HEK293 (cell line): Measurements from ENCODE around the gene NOL4L.

ENCODE experiments used
- CTCF ChIA-PET: fragments of 350-600 bp; formaldehyde crosslinking; extraction: SDS; loops from one replicate; lab custom pipeline; 2021; ENCODE audit warnings: antibody characterized with exemption; lab: Yijun Ruan, JAX
- POLR2A ChIA-PET: fragments of 300-600 bp; formaldehyde crosslinking; extraction: SDS; loops from one replicate; lab custom pipeline; 2020; ENCODE audit warnings: antibody characterized with exemption, inconsistent platforms; lab: Yijun Ruan, JAX
- H3K27ac ChIP-seq: fragments of 200-500 bp; sonication (Bioruptor generic); 2 replicates; pipeline ENCODE4 v1.5.1; 2014; ENCODE audit warnings: low read depth, low read length, control low read depth, inconsistent platforms; ENCODE audit errors: extremely low read depth
- H3K36me3 ChIP-seq, 2 experiments: fragments of 200-500 bp in 1 of 2; sonication (Bioruptor generic) in 1 of 2; 1 replicate in 1 of 2; 2 replicates in 1 of 2; pipeline ENCODE4 v1.5.1; 2014 to 2017; ENCODE audit warnings: inconsistent platforms in 2 of 2, low read length in 2 of 2; ENCODE audit not compliant: control insufficient read depth in 2 of 2, insufficient read depth in 1 of 2
- H3K4me1 ChIP-seq: fragments of 200-500 bp; sonication (Bioruptor generic); 2 replicates; pipeline ENCODE4 v1.5.1; 2014; ENCODE audit warnings: mild to moderate bottlenecking, low read length, inconsistent platforms; ENCODE audit not compliant: control insufficient read depth, insufficient read depth
- H3K4me3 ChIP-seq: 2 replicates; pipeline ENCODE4 v1.5.1; 2011; ENCODE audit warnings: low read depth, mild to moderate bottlenecking, control low read depth, low read length, moderate library complexity
- H3K9me3 ChIP-seq: fragments of 200-500 bp; sonication (Bioruptor generic); 2 replicates; pipeline ENCODE4 v1.5.1; 2014; ENCODE audit warnings: low read depth, low read length, inconsistent platforms; ENCODE audit not compliant: control insufficient read depth, insufficient read depth
- ZBTB11 ChIP-seq: fragments of 450-650 bp; formaldehyde crosslinking; conservative IDR thresholded peaks from 2 replicates; pipeline ENCODE4 v1.5.1; 2016; ENCODE audit warnings: low read depth, missing biosample characterization, missing genetic modification characterization
- ZEB2 ChIP-seq: fragments of 450-650 bp; formaldehyde crosslinking; IDR thresholded peaks from 2 replicates; pipeline ENCODE4 v1.5.1; 2016; ENCODE audit warnings: missing biosample characterization, missing genetic modification characterization
- ZNF169 ChIP-seq: fragments of 450-650 bp; formaldehyde crosslinking; IDR thresholded peaks from 2 replicates; pipeline ENCODE4 v1.5.1; 2016; ENCODE audit warnings: missing biosample characterization, missing genetic modification characterization
- ZNF341 ChIP-seq: fragments of 450-650 bp; formaldehyde crosslinking; IDR thresholded peaks from 2 replicates; pipeline ENCODE4; 2016; ENCODE audit warnings: low read depth, missing biosample characterization, missing genetic modification characterization
- ZNF354C ChIP-seq: fragments of 450-650 bp; formaldehyde crosslinking; IDR thresholded peaks from 2 replicates; pipeline ENCODE4 v1.5.1; 2016; ENCODE audit warnings: missing biosample characterization, missing genetic modification characterization, low read depth, borderline replicate concordance
- ZNF529 ChIP-seq: fragments of 450-650 bp; formaldehyde crosslinking; IDR thresholded peaks from 2 replicates; pipeline ENCODE4 v1.5.1; 2017; ENCODE audit warnings: missing genetic modification characterization, missing biosample characterization; ENCODE audit not compliant: insufficient replicate concordance
- ZNF629 ChIP-seq: fragments of 450-650 bp; formaldehyde crosslinking; IDR thresholded peaks from 2 replicates; pipeline ENCODE4 v1.5.1; 2017; ENCODE audit warnings: missing biosample characterization, missing genetic modification characterization
- ZNF654 ChIP-seq: fragments of 450-650 bp; formaldehyde crosslinking; IDR thresholded peaks from 2 replicates; pipeline ENCODE4 v1.5.1; 2016; ENCODE audit warnings: low read depth, missing biosample characterization, missing genetic modification characterization
- ZNF776 ChIP-seq: fragments of 450-650 bp; formaldehyde crosslinking; IDR thresholded peaks from 2 replicates; pipeline ENCODE4 v1.5.0; 2017; ENCODE audit warnings: missing biosample characterization, missing genetic modification characterization, borderline replicate concordance
- TF ChIP-seq, protein P1 (sequence below): fragments of 450-650 bp; formaldehyde crosslinking; IDR thresholded peaks from 2 replicates; pipeline ENCODE4 v1.5.1; 2016; ENCODE audit warnings: missing biosample characterization, missing genetic modification characterization
- TF ChIP-seq, protein P2 (sequence below): fragments of 450-650 bp; formaldehyde crosslinking; IDR thresholded peaks from 2 replicates; pipeline ENCODE4 v1.5.1; 2016; ENCODE audit warnings: missing biosample characterization, missing genetic modification characterization

NOL4L gene

DNA sequence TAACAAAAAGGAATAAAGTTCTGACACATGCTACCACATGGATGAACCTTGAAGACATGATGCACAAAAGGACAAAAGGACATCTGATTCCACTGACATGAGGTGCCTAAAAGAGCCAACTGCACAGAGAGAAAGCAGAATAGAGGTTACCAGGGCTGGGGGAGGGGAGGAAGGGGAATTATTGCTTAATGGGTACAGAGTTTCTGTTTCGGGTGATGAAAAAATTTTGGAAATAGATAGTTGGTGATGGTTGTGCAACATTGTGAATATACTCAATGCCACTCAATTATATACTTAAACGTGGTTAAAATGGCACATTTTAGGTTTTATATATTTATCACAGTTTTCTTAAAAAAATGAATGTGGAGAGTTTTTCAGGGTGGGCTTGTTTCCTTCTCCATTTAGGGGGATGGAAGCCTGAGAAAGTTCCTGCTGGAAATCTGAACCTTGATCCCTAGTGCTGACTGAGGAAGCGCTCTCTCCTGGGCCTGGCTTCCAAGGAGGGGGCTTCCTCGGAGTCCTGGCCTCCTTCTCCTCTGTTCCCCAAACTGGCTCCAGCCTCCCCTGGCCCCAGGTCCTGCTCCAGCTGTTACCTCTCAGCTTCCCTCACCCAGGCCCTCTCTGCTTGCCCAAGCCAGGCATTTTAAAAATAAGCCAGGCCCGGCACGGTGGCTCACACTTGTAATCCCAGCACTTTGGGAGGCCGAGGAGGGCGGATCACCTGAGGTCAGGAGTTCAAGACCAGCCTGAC lies 79.2 kb downstream of the NOL4L start (continued):
- TF ChIP-seq ZNF169 (tag by site-specific recombination) (no peak), ZNF776 (tag by site-specific recombination) (no peak), ZNF354C (no peak)

DNA sequence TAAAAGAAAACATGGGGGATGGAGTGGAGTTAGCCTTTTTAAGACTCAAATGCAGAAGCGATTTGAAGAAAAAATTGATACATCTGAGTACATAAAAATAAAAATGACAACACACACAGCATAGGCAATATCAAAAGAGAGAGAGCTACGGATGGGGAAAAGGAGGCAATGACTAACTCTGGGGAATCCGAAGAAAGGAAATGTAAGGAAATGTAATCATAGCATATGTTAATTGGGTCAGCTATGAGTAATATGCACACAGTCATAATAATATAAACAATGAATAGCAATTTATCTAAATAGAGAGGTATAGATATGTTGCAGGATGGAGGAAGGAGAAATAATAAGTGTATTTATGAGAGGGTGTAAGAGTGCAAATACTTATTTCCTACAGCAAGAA lies 83.4 kb downstream of the NOL4L start:
- CTCF ChIA-PET = no interaction called here

GRCh38 chr20:32497589-32498224 lies 87.4 kb downstream of the NOL4L start:
- CTCF ChIA-PET = interaction anchor here (0.5 to 0.9 kb wide), 3 partner anchors 26 to 156 kb away, joined by 3 to 5 read pairs (median 4); no protein-coding TSS in a partner anchor

More for the DNA sequence above, 83.4 kb downstream of the NOL4L start:
- no peaks in the 10 kb centered on the region for H3K4me1 ChIP-seq
- no peak overlapping the region for H3K27ac ChIP-seq
- H3K36me3 ChIP-seq = no peaks in the 10 kb centered on the region
- TF ChIP-seq ZNF654 (no peak), ZBTB11 (tag by site-specific recombination) (no peak)
- no peak overlapping the region for H3K4me3 ChIP-seq
- no peaks in the 10 kb centered on the region for H3K9me3 ChIP-seq
- POLR2A ChIA-PET = no interaction called here

More at GRCh38 chr20:32497589-32498224, 87.4 kb downstream of the NOL4L start:
- TF ChIP-seq, protein P1, sequence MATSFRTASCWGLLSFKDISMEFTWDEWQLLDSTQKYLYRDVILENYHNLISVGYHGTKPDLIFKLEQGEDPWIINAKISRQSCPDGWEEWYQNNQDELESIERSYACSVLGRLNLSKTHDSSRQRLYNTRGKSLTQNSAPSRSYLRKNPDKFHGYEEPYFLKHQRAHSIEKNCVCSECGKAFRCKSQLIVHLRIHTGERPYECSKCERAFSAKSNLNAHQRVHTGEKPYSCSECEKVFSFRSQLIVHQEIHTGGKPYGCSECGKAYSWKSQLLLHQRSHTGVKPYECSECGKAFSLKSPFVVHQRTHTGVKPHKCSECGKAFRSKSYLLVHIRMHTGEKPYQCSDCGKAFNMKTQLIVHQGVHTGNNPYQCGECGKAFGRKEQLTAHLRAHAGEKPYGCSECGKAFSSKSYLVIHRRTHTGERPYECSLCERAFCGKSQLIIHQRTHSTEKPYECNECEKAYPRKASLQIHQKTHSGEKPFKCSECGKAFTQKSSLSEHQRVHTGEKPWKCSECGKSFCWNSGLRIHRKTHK = no peak
- TF ChIP-seq ZNF529 (no peak), ZEB2 (tag by site-specific recombination) (no peak), ZNF341 (no peak), ZNF629 (tag by site-specific recombination) (no peak)
- TF ChIP-seq, protein P2, sequence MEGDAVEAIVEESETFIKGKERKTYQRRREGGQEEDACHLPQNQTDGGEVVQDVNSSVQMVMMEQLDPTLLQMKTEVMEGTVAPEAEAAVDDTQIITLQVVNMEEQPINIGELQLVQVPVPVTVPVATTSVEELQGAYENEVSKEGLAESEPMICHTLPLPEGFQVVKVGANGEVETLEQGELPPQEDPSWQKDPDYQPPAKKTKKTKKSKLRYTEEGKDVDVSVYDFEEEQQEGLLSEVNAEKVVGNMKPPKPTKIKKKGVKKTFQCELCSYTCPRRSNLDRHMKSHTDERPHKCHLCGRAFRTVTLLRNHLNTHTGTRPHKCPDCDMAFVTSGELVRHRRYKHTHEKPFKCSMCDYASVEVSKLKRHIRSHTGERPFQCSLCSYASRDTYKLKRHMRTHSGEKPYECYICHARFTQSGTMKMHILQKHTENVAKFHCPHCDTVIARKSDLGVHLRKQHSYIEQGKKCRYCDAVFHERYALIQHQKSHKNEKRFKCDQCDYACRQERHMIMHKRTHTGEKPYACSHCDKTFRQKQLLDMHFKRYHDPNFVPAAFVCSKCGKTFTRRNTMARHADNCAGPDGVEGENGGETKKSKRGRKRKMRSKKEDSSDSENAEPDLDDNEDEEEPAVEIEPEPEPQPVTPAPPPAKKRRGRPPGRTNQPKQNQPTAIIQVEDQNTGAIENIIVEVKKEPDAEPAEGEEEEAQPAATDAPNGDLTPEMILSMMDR (tag by site-specific recombination) = no peak
- POLR2A ChIA-PET = no interaction called here
- Histone ChIP-seq H3K9me3 (no peaks in the 10 kb centered on the region), H3K27ac (no peak overlapping the region), H3K4me3 (no peak overlapping the region), H3K36me3 (no peaks in the 10 kb centered on the region), H3K4me1 (no peaks in the 10 kb centered on the region)
